ENCODE data around the gene METTL5. TPM values are rescaled to one million over a fixed set of nuclear protein-coding genes. Genes with fewer than 3 reads are reported as not detected.
"Not testable (repeated sequence)": the region's sequence is repeated elsewhere in the genome, so short reads cannot be mapped to it uniquely, and the experiment has no call there.

The METTL5 gene
- polyA plus RNA-seq (2012; ENCODE audit: missing spikeins) = 91.7 TPM

- DNase-seq (ENCODE audit: insufficient read length) = peak; percentile 76
- FAIRE-seq = peak; percentile 95
- peak; percentile 91 for TF ChIP-seq POLR2A (IDR thresholded peaks at IDR 0.05; ENCODE audit: low read depth, low read length)
- TF ChIP-seq POLR2AphosphoS5 (IDR thresholded peaks at IDR 0.05; ENCODE audit: low read depth, low read length) = peak; percentile 83
- peak; percentile 66 for TF ChIP-seq TAF1 (IDR thresholded peaks at IDR 0.05; ENCODE audit: borderline replicate concordance, low read depth, low read length)
These were observed at the start of gene METTL5 for GRCh38 chr2:169824373-169825333. METTL5 (minus strand) TSS chr2:169824905; CDS start chr2:169824597, 308 bp downstream.

GRCh38 chr2:169871994-169872393 lies 47.3 kb upstream of the METTL5 start:
- TF ChIP-seq POLR2A (IDR thresholded peaks at IDR 0.05; ENCODE audit: low read depth, low read length) (no peak), POLR2AphosphoS5 (IDR thresholded peaks at IDR 0.05; ENCODE audit: low read depth, low read length) (no peak), TAF1 (IDR thresholded peaks at IDR 0.05; ENCODE audit: borderline replicate concordance, low read depth, low read length) (no peak)
- no peak for FAIRE-seq
- no peak for DNase-seq (ENCODE audit: insufficient read length)

GRCh38 chr2:169871369-169871768 lies 46.7 kb upstream of the METTL5 start:
- not testable (repeated sequence) for FAIRE-seq; DNase-seq (ENCODE audit: insufficient read length)

GRCh38 chr2:169868951-169869350 lies 44.2 kb upstream of the METTL5 start:
- TF ChIP-seq POLR2A (IDR thresholded peaks at IDR 0.05; ENCODE audit: low read depth, low read length) = no peak
- no peak for TF ChIP-seq POLR2AphosphoS5 (IDR thresholded peaks at IDR 0.05; ENCODE audit: low read depth, low read length)
- TF ChIP-seq TAF1 (IDR thresholded peaks at IDR 0.05; ENCODE audit: borderline replicate concordance, low read depth, low read length) = no peak
- FAIRE-seq (no peak), DNase-seq (ENCODE audit: insufficient read length) (no peak)

- TF ChIP-seq TAF1 (IDR thresholded peaks at IDR 0.05; ENCODE audit: borderline replicate concordance, low read depth, low read length) = no peak
- no peak for TF ChIP-seq POLR2A (IDR thresholded peaks at IDR 0.05; ENCODE audit: low read depth, low read length)
- no peak for TF ChIP-seq POLR2AphosphoS5 (IDR thresholded peaks at IDR 0.05; ENCODE audit: low read depth, low read length)
- FAIRE-seq (no peak), DNase-seq (ENCODE audit: insufficient read length) (no peak)
These were observed 42.9 kb upstream of the METTL5 start for GRCh38 chr2:169867579-169867978.

- FAIRE-seq; DNase-seq (ENCODE audit: insufficient read length): not testable (repeated sequence)
These were observed 41.5 kb upstream of the METTL5 start for GRCh38 chr2:169866230-169866629.

GRCh38 chr2:169865492-169865891 lies 40.8 kb upstream of the METTL5 start:
- no peak for DNase-seq (ENCODE audit: insufficient read length)
- TF ChIP-seq TAF1 (IDR thresholded peaks at IDR 0.05; ENCODE audit: borderline replicate concordance, low read depth, low read length) (no peak), POLR2AphosphoS5 (IDR thresholded peaks at IDR 0.05; ENCODE audit: low read depth, low read length) (no peak), POLR2A (IDR thresholded peaks at IDR 0.05; ENCODE audit: low read depth, low read length) (no peak)
- FAIRE-seq = no peak

- FAIRE-seq (no peak), DNase-seq (ENCODE audit: insufficient read length) (no peak)
- TF ChIP-seq POLR2A (IDR thresholded peaks at IDR 0.05; ENCODE audit: low read depth, low read length) (no peak), TAF1 (IDR thresholded peaks at IDR 0.05; ENCODE audit: borderline replicate concordance, low read depth, low read length) (no peak), POLR2AphosphoS5 (IDR thresholded peaks at IDR 0.05; ENCODE audit: low read depth, low read length) (no peak)
These were observed 38.1 kb upstream of the METTL5 start for GRCh38 chr2:169862816-169863215.

GRCh38 chr2:169860149-169860548 lies 35.4 kb upstream of the METTL5 start:
- TF ChIP-seq POLR2AphosphoS5 (IDR thresholded peaks at IDR 0.05; ENCODE audit: low read depth, low read length) (no peak), POLR2A (IDR thresholded peaks at IDR 0.05; ENCODE audit: low read depth, low read length) (no peak), TAF1 (IDR thresholded peaks at IDR 0.05; ENCODE audit: borderline replicate concordance, low read depth, low read length) (no peak)
- no peak for DNase-seq (ENCODE audit: insufficient read length)
- peak; percentile 21 for FAIRE-seq

GRCh38 chr2:169859423-169859822 lies 34.7 kb upstream of the METTL5 start:
- DNase-seq (ENCODE audit: insufficient read length) (no peak), FAIRE-seq (no peak)
- TF ChIP-seq POLR2AphosphoS5 (IDR thresholded peaks at IDR 0.05; ENCODE audit: low read depth, low read length) (no peak), POLR2A (IDR thresholded peaks at IDR 0.05; ENCODE audit: low read depth, low read length) (no peak), TAF1 (IDR thresholded peaks at IDR 0.05; ENCODE audit: borderline replicate concordance, low read depth, low read length) (no peak)

GRCh38 chr2:169855281-169856258 lies 30.9 kb upstream of the METTL5 start:
- DNase-seq (ENCODE audit: insufficient read length); FAIRE-seq: not testable (repeated sequence)
